HepG2 (cell line): ENCODE measurements around the gene SPATS2. TPM values are rescaled to one million over a fixed set of nuclear protein-coding genes. Genes with fewer than 3 reads are reported as not detected.

Source experiments
- CC2D1A ChIP-seq: sonication (generic); formaldehyde crosslinking; IDR thresholded peaks from 2 replicates; pipeline ENCODE4 v1.8.1; 2023; ENCODE audit warnings: mild to moderate bottlenecking, missing genetic modification reagents
- CCDC6 ChIP-seq: sonication (generic); formaldehyde crosslinking; IDR thresholded peaks from 2 replicates; pipeline ENCODE4 v1.8.1; 2022; ENCODE audit warnings: mild to moderate bottlenecking, missing genetic modification reagents, moderate library complexity
- ELF1 ChIP-seq: sonication (generic); formaldehyde crosslinking; IDR thresholded peaks from 2 replicates; pipeline ENCODE4 v1.4.0; 2020; ENCODE audit warnings: missing genetic modification reagents
- NPAS2 ChIP-seq: sonication (generic); formaldehyde crosslinking; IDR thresholded peaks from 2 replicates; pipeline ENCODE4 v1.8.0; 2022; ENCODE audit warnings: mild to moderate bottlenecking, missing genetic modification reagents, borderline replicate concordance
- PAWR ChIP-seq: sonication (generic); formaldehyde crosslinking; IDR thresholded peaks from 2 replicates; pipeline ENCODE4 v1.4.0; 2020; ENCODE audit warnings: missing genetic modification reagents, mild to moderate bottlenecking, borderline replicate concordance
- RARA ChIP-seq: IDR thresholded peaks from 2 replicates; pipeline ENCODE4 v1.6.1; 2016; ENCODE audit warnings: missing genetic modification reagents, missing compliant biosample characterization
- TSC22D2 ChIP-seq: sonication (generic); formaldehyde crosslinking; IDR thresholded peaks from 2 replicates; pipeline ENCODE4 v1.5.1; 2020; ENCODE audit warnings: missing genetic modification reagents, mild to moderate bottlenecking, borderline replicate concordance
- ZBTB38 ChIP-seq: sonication (generic); formaldehyde crosslinking; IDR thresholded peaks from 2 replicates; pipeline ENCODE4 v1.5.1; 2020; ENCODE audit warnings: mild to moderate bottlenecking, missing genetic modification reagents
- ZKSCAN8 ChIP-seq: IDR thresholded peaks from 2 replicates; pipeline ENCODE4 v1.6.1; 2016; ENCODE audit warnings: borderline replicate concordance, missing genetic modification reagents, missing compliant biosample characterization
- ZNF101 ChIP-seq: sonication (generic); formaldehyde crosslinking; IDR thresholded peaks from 2 replicates; pipeline ENCODE4 v1.4.0; 2020; ENCODE audit warnings: mild to moderate bottlenecking, low read depth, missing genetic modification reagents, borderline replicate concordance
- ZNF124 ChIP-seq: sonication (generic); formaldehyde crosslinking; IDR thresholded peaks from 2 replicates; pipeline ENCODE4 v1.4.0; 2020; ENCODE audit warnings: missing genetic modification reagents
- ZNF558 ChIP-seq: sonication (generic); formaldehyde crosslinking; IDR thresholded peaks from 2 replicates; pipeline ENCODE4 v1.9.0; 2022; ENCODE audit warnings: mild to moderate bottlenecking, missing genetic modification reagents, borderline replicate concordance
- ZNF564 ChIP-seq: sonication (generic); formaldehyde crosslinking; IDR thresholded peaks from 2 replicates; pipeline ENCODE4 v1.8.1; 2023; ENCODE audit warnings: mild to moderate bottlenecking, missing genetic modification reagents
- ZNF580 ChIP-seq: IDR thresholded peaks from 2 replicates; pipeline ENCODE4 v1.6.1; 2016; ENCODE audit warnings: low read depth, borderline replicate concordance
- ZNF589 ChIP-seq: sonication (generic); formaldehyde crosslinking; conservative IDR thresholded peaks from 2 replicates; pipeline ENCODE4 v1.8.0; 2022; ENCODE audit warnings: mild to moderate bottlenecking, moderate library complexity, missing genetic modification reagents
- ZNF713 ChIP-seq: sonication (generic); formaldehyde crosslinking; IDR thresholded peaks from 2 replicates; pipeline ENCODE4 v1.4.0; 2020; ENCODE audit warnings: mild to moderate bottlenecking, missing genetic modification reagents
- polyA plus RNA-seq, 8 experiments: library from polyadenylated mRNA; depleted of rRNA in 3 of 8; stranded (reverse) in 7 of 8; unstranded in 1 of 8; fragments of >200 nt; fragmentation: Illumina TruSeq in 4 of 8; extraction: Trizol in 4 of 8; gene quantifications; 2 replicates each; pipeline versions ENCODE4 v1.2.1 to v1.2.3, GENCODE V29; 2011 to 2016; ENCODE audit warnings: low read depth in 4 of 8, missing spikeins in 1 of 8, mixed read lengths in 1 of 8; ENCODE audit not compliant: insufficient read depth in 1 of 8
- total RNA-seq, 5 experiments: library from RNA; depleted of rRNA; stranded (reverse); fragments of >200 nt; fragmentation: Illumina TruSeq; extraction: Trizol; gene quantifications; 2 replicates each; pipeline ENCODE4 v1.2.3, GENCODE V29; 2016; ENCODE audit warnings: low read depth in 1 of 5
- TF ChIP-seq, protein P1 (sequence below): sonication (generic); formaldehyde crosslinking; IDR thresholded peaks from 2 replicates; pipeline ENCODE4 v1.4.0; 2020; ENCODE audit warnings: missing genetic modification reagents, borderline replicate concordance
- TF ChIP-seq, protein P2 (sequence below): sonication (generic); formaldehyde crosslinking; IDR thresholded peaks from 2 replicates; pipeline ENCODE4 v1.8.0; 2022; ENCODE audit warnings: missing genetic modification reagents, mild to moderate bottlenecking, inconsistent platforms, borderline replicate concordance
- TF ChIP-seq, protein P3 (sequence below): sonication (generic); formaldehyde crosslinking; IDR thresholded peaks from 2 replicates; pipeline ENCODE4 v1.8.1; 2023; ENCODE audit warnings: mild to moderate bottlenecking, inconsistent platforms, moderate library complexity, missing genetic modification reagents, borderline replicate concordance
- TF ChIP-seq, protein P4 (sequence below): sonication (generic); formaldehyde crosslinking; IDR thresholded peaks from 2 replicates; pipeline ENCODE4 v1.9.0; 2022; ENCODE audit warnings: low read depth, missing genetic modification reagents

Gene SPATS2
- total and polyA plus RNA-seq, 2 of the 13 experiments (the other 11 are each of a cell fraction or from before 2014, with no cell fraction given): 19.3 to 28.1 TPM

DNA sequence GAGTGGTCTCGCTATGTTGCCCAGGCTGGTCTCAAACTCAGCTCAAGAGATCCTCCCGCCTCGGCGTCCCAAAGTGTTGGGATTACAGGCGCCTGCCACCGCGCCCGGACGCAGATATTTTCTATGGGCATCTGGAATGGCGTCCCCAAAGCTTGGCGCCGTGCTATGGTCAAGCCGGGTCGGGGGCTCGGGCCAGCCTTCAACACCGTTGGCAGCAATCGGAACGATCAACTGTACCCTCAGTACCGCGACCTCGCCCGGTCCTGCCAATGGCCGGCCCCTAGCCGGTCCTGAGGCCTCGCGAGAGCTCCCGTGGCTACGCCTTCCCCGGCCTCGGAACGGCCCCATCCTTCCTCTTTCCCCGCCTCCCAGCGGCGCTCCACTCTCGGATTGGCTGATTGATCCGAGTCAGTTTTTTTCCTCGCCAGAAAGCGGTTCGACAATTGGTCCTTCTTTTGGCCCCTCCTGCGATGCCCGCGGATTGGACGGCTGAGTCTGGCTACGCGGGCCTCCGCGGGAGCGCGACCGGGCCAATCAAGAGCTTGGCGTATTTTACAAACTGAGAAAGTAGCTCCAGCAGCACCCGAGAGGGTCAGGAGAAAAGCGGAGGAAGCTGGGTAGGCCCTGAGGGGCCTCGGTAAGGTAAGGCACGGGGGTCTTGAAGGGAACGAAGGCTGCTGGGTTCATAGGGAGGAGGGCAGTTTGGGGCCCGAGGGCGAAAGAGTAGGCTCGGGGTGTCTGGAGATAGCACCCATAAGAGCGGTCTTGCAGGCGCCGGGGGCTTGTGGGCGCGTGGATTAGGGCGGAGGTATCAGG lies 44.3 kb upstream of the SPATS2 start, which contains the start of gene TROAP (continued):
- TF ChIP-seq, protein P1, sequence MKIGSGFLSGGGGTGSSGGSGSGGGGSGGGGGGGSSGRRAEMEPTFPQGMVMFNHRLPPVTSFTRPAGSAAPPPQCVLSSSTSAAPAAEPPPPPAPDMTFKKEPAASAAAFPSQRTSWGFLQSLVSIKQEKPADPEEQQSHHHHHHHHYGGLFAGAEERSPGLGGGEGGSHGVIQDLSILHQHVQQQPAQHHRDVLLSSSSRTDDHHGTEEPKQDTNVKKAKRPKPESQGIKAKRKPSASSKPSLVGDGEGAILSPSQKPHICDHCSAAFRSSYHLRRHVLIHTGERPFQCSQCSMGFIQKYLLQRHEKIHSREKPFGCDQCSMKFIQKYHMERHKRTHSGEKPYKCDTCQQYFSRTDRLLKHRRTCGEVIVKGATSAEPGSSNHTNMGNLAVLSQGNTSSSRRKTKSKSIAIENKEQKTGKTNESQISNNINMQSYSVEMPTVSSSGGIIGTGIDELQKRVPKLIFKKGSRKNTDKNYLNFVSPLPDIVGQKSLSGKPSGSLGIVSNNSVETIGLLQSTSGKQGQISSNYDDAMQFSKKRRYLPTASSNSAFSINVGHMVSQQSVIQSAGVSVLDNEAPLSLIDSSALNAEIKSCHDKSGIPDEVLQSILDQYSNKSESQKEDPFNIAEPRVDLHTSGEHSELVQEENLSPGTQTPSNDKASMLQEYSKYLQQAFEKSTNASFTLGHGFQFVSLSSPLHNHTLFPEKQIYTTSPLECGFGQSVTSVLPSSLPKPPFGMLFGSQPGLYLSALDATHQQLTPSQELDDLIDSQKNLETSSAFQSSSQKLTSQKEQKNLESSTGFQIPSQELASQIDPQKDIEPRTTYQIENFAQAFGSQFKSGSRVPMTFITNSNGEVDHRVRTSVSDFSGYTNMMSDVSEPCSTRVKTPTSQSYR (CRISPR knock-in tag): no peak
- TF ChIP-seq ZNF564: no peak
- TF ChIP-seq ZNF124 (CRISPR knock-in tag): no peak
- no peak for TF ChIP-seq PAWR (CRISPR knock-in tag)
- TF ChIP-seq, protein P2, sequence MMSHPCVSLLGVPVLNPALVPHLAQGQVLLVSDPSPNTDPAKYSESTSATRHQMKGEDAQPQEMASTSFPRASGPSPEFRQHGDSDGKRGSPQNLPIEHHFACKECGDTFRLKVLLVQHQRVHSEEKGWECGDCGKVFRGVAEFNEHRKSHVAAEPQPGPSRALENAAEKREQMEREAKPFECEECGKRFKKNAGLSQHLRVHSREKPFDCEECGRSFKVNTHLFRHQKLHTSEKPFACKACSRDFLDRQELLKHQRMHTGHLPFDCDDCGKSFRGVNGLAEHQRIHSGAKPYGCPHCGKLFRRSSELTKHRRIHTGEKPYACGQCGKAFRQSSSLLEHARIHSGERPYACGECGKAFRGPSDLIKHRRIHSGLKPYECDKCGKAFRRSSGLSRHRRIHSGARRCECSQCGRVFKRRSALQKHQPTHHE: 0 out of 2 replicates have a peak, but pooled peaks have one; percentile 59
- peak; percentile 76 for TF ChIP-seq ELF1 (CRISPR knock-in tag)
- TF ChIP-seq RARA (CRISPR knock-in tag): no peak
- no peak for TF ChIP-seq ZNF589
- no peak for TF ChIP-seq NPAS2 (CRISPR knock-in tag)
- TF ChIP-seq CC2D1A: no peak
- TF ChIP-seq ZKSCAN8 (CRISPR knock-in tag): no peak
- TF ChIP-seq, protein P3, sequence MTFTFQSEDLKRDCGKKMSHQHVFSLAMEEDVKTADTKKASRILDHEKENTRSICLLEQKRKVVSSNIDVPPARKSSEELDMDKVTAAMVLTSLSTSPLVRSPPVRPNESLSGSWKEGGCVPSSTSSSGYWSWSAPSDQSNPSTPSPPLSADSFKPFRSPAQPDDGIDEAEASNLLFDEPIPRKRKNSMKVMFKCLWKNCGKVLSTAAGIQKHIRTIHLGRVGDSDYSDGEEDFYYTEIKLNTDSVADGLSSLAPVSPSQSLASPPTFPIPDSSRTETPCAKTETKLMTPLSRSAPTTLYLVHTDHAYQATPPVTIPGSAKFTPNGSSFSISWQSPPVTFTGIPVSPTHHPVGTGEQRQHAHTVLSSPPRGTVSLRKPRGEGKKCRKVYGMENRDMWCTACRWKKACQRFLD (CRISPR knock-in tag): peak; percentile 47; the same call in 1 of the 2 replicates
- no peak for TF ChIP-seq TSC22D2 (CRISPR knock-in tag)
- no peak for TF ChIP-seq ZNF558
- no peak for TF ChIP-seq ZNF101
- TF ChIP-seq, protein P4, sequence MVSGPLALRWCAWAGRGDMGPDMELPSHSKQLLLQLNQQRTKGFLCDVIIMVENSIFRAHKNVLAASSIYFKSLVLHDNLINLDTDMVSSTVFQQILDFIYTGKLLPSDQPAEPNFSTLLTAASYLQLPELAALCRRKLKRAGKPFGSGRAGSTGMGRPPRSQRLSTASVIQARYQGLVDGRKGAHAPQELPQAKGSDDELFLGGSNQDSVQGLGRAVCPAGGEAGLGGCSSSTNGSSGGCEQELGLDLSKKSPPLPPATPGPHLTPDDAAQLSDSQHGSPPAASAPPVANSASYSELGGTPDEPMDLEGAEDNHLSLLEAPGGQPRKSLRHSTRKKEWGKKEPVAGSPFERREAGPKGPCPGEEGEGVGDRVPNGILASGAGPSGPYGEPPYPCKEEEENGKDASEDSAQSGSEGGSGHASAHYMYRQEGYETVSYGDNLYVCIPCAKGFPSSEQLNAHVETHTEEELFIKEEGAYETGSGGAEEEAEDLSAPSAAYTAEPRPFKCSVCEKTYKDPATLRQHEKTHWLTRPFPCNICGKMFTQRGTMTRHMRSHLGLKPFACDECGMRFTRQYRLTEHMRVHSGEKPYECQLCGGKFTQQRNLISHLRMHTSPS (CRISPR knock-in tag): no peak
- no peak for TF ChIP-seq ZBTB38 (CRISPR knock-in tag)
- 0 out of 2 replicates have a peak, but pooled peaks have one; percentile 2 for TF ChIP-seq CCDC6 (CRISPR knock-in tag)
- no peak for TF ChIP-seq ZNF580 (CRISPR knock-in tag)
- TF ChIP-seq ZNF713 (CRISPR knock-in tag): no peak
